ENCODE results near the gene SYT3.
"Not testable (repeated sequence)": the region's sequence is repeated elsewhere in the genome, so short reads cannot be mapped to it uniquely, and the experiment has no call there.

GRCh38 chr19:50620394-50620906 lies 19.2 kb downstream of the SYT3 start:
- TF ChIP-seq POLR2A (IDR thresholded peaks at IDR 0.05; ENCODE audit: low read depth, low read length); CTCF (IDR thresholded peaks at IDR 0.05; ENCODE audit: extremely low read depth in 1 of 2, insufficient read depth in 1 of 2, low read depth in 1 of 2, low read length in 2 of 2): not testable (repeated sequence)
